Esophagus muscularis mucosa (tissue), 4 donors: ENCODE measurements around the gene KDM4D. TPM values are rescaled to one million over a fixed set of nuclear protein-coding genes. Genes with fewer than 3 reads are reported as not detected.

ENCODE experiments used
- DNase-seq: peaks from one replicate; pipeline ENCODE4 v3.0.0-alpha.2; 2017; ENCODE audit errors: extremely low spot score
- H3K27ac ChIP-seq, 4 donors: fragments of 200-600 bp; sonication (generic); replicated peaks in 1 of 4; 1 replicate in 3 of 4; 2 replicates in 1 of 4; pipeline ENCODE4 v1.5.1; 2016 to 2019; ENCODE audit warnings: mild to moderate bottlenecking in 1 of 4
- H3K27me3 ChIP-seq, 4 donors: fragments of 200-600 bp; sonication (generic); one replicate each; pipeline versions ENCODE4 v1.5.1 to v1.6.0; 2016 to 2019
- H3K36me3 ChIP-seq, 4 donors: fragments of 200-600 bp; sonication (generic); one replicate each; pipeline ENCODE4 v1.5.1; 2016 to 2019
- H3K4me1 ChIP-seq, 4 donors: fragments of 200-600 bp; sonication (generic); one replicate each; pipeline ENCODE4 v1.5.1; 2016 to 2019
- H3K4me3 ChIP-seq, 4 donors: fragments of 200-600 bp; sonication (generic); 1 replicate in 2 of 4; 2 replicates in 2 of 4; pipeline ENCODE4 v1.5.1; 2016 to 2019; ENCODE audit warnings: mild to moderate bottlenecking in 4 of 4, moderate library complexity in 1 of 4
- H3K9me3 ChIP-seq, 4 donors: fragments of 200-600 bp; sonication (generic); 1 replicate in 3 of 4; 2 replicates in 1 of 4; pipeline ENCODE4 v1.5.1; 2016 to 2019
- EP300 ChIP-seq: sonication (generic); formaldehyde crosslinking; IDR thresholded peaks from one replicate; pipeline ENCODE4 v1.6.1; 2017; ENCODE audit warnings: antibody characterized with exemption
- POLR2A ChIP-seq: fragments of 450-650 bp; IDR thresholded peaks from one replicate; pipeline ENCODE4 v1.6.1; 2017; ENCODE audit warnings: antibody characterized with exemption, moderate library complexity, mild to moderate bottlenecking, low read depth
- POLR2AphosphoS5 ChIP-seq, 2 donors: sonication (generic); formaldehyde crosslinking; IDR thresholded peaks; one replicate each; pipeline ENCODE4 v1.6.1; 2017; ENCODE audit warnings: antibody characterized with exemption in 2 of 2
- WGBS: methylation state at CpG from one replicate; pipeline ENCODE4 v1.1.5; 2018; 5-methylcytosine and 5-hydroxymethylcytosine counted together
- intact Hi-C: fragments of 100-400 bp; cut with DNase I; formaldehyde crosslinking; loops from one replicate; pipeline ENCODE4 v1.15.1; 2023
- total RNA-seq, 4 donors: library from RNA; depleted of rRNA; stranded (reverse); fragments of >200 nt; gene quantifications; one replicate each; pipeline versions ENCODE4 v1.1.0 to v1.2.1, GENCODE V29; 2016
- TF ChIP-seq, protein P1 (sequence below), 3 experiments: fragments of 200-600 bp in 2 of 3; fragments of 450-650 bp in 1 of 3; sonication (generic) in 2 of 3; IDR thresholded peaks; one replicate each; pipeline ENCODE4 v1.5.1; 2017 to 2019; ENCODE audit warnings: antibody characterized with exemption in 3 of 3, mild to moderate bottlenecking in 2 of 3, moderate library complexity in 1 of 3

The KDM4D gene
- total RNA-seq, 4 donors from 2014 or later, result under 0.01 to 0.58 (median 0.40) TPM

DNA sequence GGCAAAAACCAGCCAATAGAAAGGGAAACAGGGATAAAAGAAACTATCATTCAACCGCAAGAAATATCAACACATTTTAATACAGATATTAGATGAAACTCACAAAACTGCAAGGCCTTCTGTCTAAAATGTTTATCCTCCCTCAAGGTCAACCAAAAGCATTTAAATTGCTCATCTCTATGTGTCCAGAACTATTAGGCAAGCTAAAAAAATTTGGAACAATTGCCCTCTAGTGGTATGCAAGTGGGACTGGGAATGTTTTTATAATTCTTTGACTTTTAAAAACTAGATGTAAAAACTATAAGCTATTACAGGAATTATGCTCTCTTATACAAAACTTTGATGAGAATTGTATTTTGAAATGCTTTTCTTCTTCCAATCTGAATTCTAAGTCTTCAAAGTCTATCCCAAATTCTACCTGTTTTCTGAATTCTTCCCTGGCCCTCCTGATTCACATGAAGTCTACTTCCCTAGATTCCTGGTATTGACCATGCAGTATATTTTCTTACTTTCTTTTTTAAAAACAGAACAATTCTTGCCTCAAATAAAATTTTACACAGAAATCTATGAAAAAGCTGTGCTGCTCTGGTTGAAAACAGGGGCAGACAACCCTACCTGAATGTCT lies 5.1 kb upstream of the KDM4D start:
- peaks cover 10 to 23% (median 16%) of the 10 kb centered on the region in 4 donors for H3K4me1 ChIP-seq
- H3K4me3 ChIP-seq, result no peak overlapping the region
- no peak overlapping the region for H3K27ac ChIP-seq
- H3K27me3 ChIP-seq, result no peaks in the 10 kb centered on the region
- WGBS, result 100% methylated on average over 1 of the region's 1 CpG
- TF ChIP-seq, protein P1, sequence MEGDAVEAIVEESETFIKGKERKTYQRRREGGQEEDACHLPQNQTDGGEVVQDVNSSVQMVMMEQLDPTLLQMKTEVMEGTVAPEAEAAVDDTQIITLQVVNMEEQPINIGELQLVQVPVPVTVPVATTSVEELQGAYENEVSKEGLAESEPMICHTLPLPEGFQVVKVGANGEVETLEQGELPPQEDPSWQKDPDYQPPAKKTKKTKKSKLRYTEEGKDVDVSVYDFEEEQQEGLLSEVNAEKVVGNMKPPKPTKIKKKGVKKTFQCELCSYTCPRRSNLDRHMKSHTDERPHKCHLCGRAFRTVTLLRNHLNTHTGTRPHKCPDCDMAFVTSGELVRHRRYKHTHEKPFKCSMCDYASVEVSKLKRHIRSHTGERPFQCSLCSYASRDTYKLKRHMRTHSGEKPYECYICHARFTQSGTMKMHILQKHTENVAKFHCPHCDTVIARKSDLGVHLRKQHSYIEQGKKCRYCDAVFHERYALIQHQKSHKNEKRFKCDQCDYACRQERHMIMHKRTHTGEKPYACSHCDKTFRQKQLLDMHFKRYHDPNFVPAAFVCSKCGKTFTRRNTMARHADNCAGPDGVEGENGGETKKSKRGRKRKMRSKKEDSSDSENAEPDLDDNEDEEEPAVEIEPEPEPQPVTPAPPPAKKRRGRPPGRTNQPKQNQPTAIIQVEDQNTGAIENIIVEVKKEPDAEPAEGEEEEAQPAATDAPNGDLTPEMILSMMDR (IDR thresholded peaks at IDR 0.05), result peak; percentile 49 to 61 (median 49)
- TF ChIP-seq POLR2AphosphoS5 (IDR thresholded peaks at IDR 0.05) (no peak), EP300 (no peak), POLR2A (no peak)
- no peak for DNase-seq
- intact Hi-C loops, result loop anchor here (10.0 kb wide), 1 partner anchor 84 kb away; no protein-coding TSS in a partner anchor
- no peaks in the 10 kb centered on the region for H3K9me3 ChIP-seq
- H3K36me3 ChIP-seq, result peaks cover 67 to 86% (median 78%) of the 10 kb centered on the region in 4 donors

DNA sequence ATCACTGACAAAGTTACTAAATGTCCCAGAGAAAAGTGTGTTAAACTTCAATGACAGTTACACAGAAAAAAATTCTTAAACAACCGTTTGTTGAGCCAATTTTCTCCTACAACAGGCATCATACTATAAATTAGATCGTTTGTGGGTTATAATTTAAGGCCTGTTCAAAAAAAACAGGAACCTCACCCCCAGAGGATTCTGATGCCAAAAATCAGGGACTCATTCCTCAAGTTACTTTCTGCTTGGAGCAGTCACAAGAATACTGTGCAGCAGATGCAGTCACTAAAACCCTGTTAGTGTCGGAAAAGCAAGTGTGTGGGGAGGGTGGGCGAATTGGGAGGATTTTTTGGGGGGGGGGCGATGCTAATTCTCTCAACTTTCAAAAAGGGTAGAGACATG lies 810 bp upstream of the KDM4D start:
- TF ChIP-seq POLR2A (no peak), POLR2AphosphoS5 (IDR thresholded peaks at IDR 0.05) (no peak), EP300 (no peak)
- TF ChIP-seq, protein P1 (IDR thresholded peaks at IDR 0.05), result no peak
- WGBS, result 12% methylated on average over 4 of the region's 5 CpGs
- Histone ChIP-seq H3K27me3 (no peaks in the 10 kb centered on the region), H3K27ac (peak overlapping the region in 3 of 4 donors; percentile 75 to 84 (median 81)), H3K4me3 (peak overlapping the region; percentile 70 to 89 (median 76)), H3K36me3 (peaks cover 29 to 44% (median 40%) of the 10 kb centered on the region in 4 donors), H3K9me3 (no peaks in the 10 kb centered on the region), H3K4me1 (peaks cover 10 to 29% (median 16%) of the 10 kb centered on the region in 4 donors)
- no peak for DNase-seq
- intact Hi-C loops, result loop anchor here (1.0 to 10.0 kb wide), 5 partner anchors 96 to 822 kb away; partner anchors contain the start of gene CEP57

DNA sequence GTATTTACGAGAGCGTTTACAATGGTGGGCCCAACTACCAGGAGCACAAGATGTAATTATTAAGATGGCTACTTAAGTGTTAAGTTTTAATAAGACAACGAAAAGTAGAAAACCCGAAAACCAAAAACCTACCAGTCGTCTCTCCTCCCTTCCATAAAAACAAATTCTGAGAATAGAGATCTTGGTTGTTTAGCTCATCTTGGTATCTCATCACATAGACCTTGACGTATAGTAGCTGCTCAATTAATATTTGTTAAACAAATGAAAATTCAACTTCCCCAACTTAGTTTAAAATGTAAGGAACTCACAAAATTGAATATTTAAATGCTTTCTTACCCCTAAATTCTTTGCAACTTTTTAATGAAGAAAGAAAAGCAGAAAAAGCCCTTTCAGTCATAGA lies 669 bp downstream of the KDM4D start:
- intact Hi-C loops, result loop anchor here (5.0 to 10.0 kb wide), 4 partner anchors 178 to 821 kb away; partner anchors contain the start of gene CEP57
- Histone ChIP-seq H3K4me3 (peak overlapping the region; percentile 70 to 89 (median 76)), H3K27ac (peak overlapping the region; percentile 75 to 85 (median 82)), H3K9me3 (no peaks in the 10 kb centered on the region), H3K27me3 (no peaks in the 10 kb centered on the region), H3K36me3 (peaks cover 21 to 29% (median 25%) of the 10 kb centered on the region in 4 donors), H3K4me1 (peaks cover 10 to 25% (median 16%) of the 10 kb centered on the region in 4 donors)
- WGBS, result 49% methylated on average over 6 of the region's 6 CpGs
- DNase-seq, result no peak
- TF ChIP-seq POLR2AphosphoS5 (IDR thresholded peaks at IDR 0.05) (no peak), POLR2A (no peak), EP300 (no peak)
- TF ChIP-seq, protein P1 (IDR thresholded peaks at IDR 0.05), result no peak

DNA sequence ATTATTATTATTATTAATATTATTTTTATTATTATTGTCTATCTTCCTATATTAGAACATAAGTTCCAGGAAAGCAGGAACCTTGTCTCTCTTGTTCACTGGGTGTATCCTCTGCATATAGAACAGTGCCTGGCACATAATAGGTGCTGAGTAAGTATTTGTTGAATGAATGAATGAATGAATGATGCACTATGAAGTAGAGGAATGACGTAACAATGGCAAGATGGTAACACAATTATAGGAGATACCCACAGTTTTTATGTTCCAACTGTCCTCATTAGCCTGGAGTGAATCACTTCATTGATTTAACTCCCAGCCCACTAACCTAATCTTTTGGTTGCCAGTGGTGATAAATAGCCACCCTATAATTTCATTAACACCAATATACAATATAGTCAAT lies 2.1 kb downstream of the KDM4D start:
- peaks cover 10 to 25% (median 16%) of the 10 kb centered on the region in 4 donors for H3K4me1 ChIP-seq
- no peak overlapping the region for H3K27ac ChIP-seq
- WGBS, result 89% methylated on average over 1 of the region's 1 CpG
- H3K4me3 ChIP-seq, result no peak overlapping the region
- no peaks in the 10 kb centered on the region for H3K27me3 ChIP-seq
- H3K9me3 ChIP-seq, result no peaks in the 10 kb centered on the region
- intact Hi-C loops, result loop anchor here (10.0 kb wide), 2 partner anchors 789 to 819 kb away; partner anchors contain the start of gene CEP57
- no peak for DNase-seq
- no peak for TF ChIP-seq EP300
- TF ChIP-seq, protein P1 (IDR thresholded peaks at IDR 0.05), result no peak
- TF ChIP-seq POLR2A, result no peak
- no peak for TF ChIP-seq POLR2AphosphoS5 (IDR thresholded peaks at IDR 0.05)
- peaks cover 8 to 15% (median 11%) of the 10 kb centered on the region in 4 donors for H3K36me3 ChIP-seq
